Measurements from ENCODE around the gene GIT2.

DNA sequence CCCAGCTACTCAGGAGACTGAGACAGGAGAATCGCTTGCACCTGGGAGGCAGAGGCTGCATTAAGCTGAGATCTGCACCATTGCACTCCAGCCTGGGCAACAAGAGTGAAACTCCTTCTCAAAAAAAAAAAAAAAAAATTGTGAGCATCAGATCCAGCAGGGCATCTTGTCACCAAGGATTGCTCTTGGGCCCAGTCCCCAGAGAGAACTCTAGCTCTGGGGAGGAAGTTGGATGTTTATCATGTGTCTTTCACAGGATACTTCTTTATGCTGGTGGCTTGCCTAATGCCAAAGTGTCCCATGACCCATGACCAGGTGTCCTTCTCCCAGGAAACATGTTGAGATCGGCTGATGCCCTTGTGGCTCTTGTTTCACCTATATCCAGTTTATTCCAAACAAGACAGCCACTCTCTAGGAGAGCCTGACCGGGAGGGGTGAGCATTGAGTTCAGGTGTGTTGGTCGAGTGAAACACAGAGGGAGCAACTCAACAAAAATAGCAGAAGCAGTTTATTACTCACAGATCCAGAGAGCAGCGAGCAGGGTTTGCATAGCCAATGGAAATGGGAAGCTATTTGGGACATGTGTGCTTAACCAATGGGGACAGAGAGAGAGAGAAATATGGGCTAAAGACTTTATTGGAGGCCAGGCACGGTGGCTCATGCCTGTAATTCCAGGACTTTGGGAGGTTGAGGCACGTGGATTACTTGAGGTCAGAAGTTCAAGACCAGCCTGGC lies 102.7 kb downstream of the GIT2 start:
- TF ChIP-seq ZFP30 (CRISPR knock-in tag; IDR thresholded peaks at IDR 0.05) (no peak), BACH2 (CRISPR knock-in tag; IDR thresholded peaks at IDR 0.05; ENCODE audit: borderline replicate concordance) (no peak), ZFP3 (CRISPR knock-in tag; IDR thresholded peaks at IDR 0.05) (no peak), ZNF8 (CRISPR knock-in tag; IDR thresholded peaks at IDR 0.05) (no peak), TOX (CRISPR knock-in tag; IDR thresholded peaks at IDR 0.05; ENCODE audit: borderline replicate concordance) (no peak), ARNTL (CRISPR knock-in tag; IDR thresholded peaks at IDR 0.05; ENCODE audit: borderline replicate concordance, low read depth) (no peak), GLIS3 (CRISPR knock-in tag; IDR thresholded peaks at IDR 0.05) (no peak), ZNF70 (CRISPR knock-in tag; IDR thresholded peaks at IDR 0.05) (no peak)
- TF ChIP-seq, protein P1, sequence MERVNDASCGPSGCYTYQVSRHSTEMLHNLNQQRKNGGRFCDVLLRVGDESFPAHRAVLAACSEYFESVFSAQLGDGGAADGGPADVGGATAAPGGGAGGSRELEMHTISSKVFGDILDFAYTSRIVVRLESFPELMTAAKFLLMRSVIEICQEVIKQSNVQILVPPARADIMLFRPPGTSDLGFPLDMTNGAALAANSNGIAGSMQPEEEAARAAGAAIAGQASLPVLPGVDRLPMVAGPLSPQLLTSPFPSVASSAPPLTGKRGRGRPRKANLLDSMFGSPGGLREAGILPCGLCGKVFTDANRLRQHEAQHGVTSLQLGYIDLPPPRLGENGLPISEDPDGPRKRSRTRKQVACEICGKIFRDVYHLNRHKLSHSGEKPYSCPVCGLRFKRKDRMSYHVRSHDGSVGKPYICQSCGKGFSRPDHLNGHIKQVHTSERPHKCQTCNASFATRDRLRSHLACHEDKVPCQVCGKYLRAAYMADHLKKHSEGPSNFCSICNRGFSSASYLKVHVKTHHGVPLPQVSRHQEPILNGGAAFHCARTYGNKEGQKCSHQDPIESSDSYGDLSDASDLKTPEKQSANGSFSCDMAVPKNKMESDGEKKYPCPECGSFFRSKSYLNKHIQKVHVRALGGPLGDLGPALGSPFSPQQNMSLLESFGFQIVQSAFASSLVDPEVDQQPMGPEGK (CRISPR knock-in tag; IDR thresholded peaks at IDR 0.05; ENCODE audit: borderline replicate concordance) = no peak

All from SK-N-SH treated with all-trans-retinoic acid at 6 μM for 48 hours (cell line).